ENCODE results near the gene PARS2.

DNA sequence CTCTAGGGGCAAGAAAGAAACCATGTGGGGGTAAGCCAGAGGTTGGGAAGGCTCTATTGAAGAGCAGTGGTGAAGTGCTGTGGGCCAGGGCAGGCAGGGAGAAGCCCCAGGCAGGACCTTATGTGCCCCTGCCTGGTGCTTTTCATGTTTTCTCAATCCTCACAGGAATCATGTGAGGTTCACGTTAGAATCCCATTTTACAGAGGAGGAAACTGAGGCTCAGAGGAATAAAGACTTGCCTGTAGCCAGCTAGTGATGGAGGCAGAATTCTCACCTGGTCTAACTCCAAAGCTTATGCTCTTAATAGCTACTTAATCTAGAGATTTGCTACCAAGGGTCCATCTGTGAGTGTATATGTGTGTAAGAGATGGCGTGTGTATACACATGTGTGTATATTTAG lies 32.6 kb upstream of the PARS2 start:
- TF ChIP-seq CTCF (IDR thresholded peaks at IDR 0.05 in 8 of 11, conservative IDR thresholded peaks at IDR 0.05 in 3 of 11) (no peak), POLR2A (IDR thresholded peaks at IDR 0.05) (no peak)
